Activated T-cell treated with anti-CD3 and anti-CD28 coated beads, Interleukin-2, amount 50 U/mL, for 48 hours (primary cell): ENCODE results near the gene CD177.
"Not testable (repeated sequence)": the region's sequence is repeated elsewhere in the genome, so short reads cannot be mapped to it uniquely, and the experiment has no call there.

Experiments used
- DNase-seq, 2 experiments: peaks; one replicate each; pipeline ENCODE4 v3.0.0-alpha.2; 2020

The CD177 gene

GRCh38 chr19:43332058-43332922 lies 21.2 kb upstream of the CD177 start:
- no peak for DNase-seq

- not testable (repeated sequence) for DNase-seq
These were observed 17.0 kb upstream of the CD177 start for GRCh38 chr19:43336508-43336907.

GRCh38 chr19:43337737-43338136 lies 15.7 kb upstream of the CD177 start:
- DNase-seq, result no peak

GRCh38 chr19:43338530-43338929 lies 15.0 kb upstream of the CD177 start:
- DNase-seq, result no peak

- not testable (repeated sequence) for DNase-seq
These were observed 14.1 kb upstream of the CD177 start for GRCh38 chr19:43339243-43339930.

- DNase-seq, result not testable (repeated sequence)
These were observed 13.4 kb upstream of the CD177 start for GRCh38 chr19:43340101-43340500.

- DNase-seq, result not testable (repeated sequence)
These were observed 12.4 kb upstream of the CD177 start for GRCh38 chr19:43341098-43341497.

GRCh38 chr19:43342104-43342503 lies 11.4 kb upstream of the CD177 start:
- DNase-seq, result not testable (repeated sequence)

GRCh38 chr19:43344347-43344925 lies 9.1 kb upstream of the CD177 start:
- DNase-seq, result not testable (repeated sequence)

GRCh38 chr19:43349813-43350212 lies 3.7 kb upstream of the CD177 start:
- not testable (repeated sequence) for DNase-seq

GRCh38 chr19:43351998-43352746 lies 1.3 kb upstream of the CD177 start:
- no peak for DNase-seq

- DNase-seq, result no peak
These were observed 780 bp downstream of the CD177 start for GRCh38 chr19:43354305-43354627.

GRCh38 chr19:43356749-43357148 lies 3.3 kb downstream of the CD177 start:
- DNase-seq, result not testable (repeated sequence)

GRCh38 chr19:43362179-43362578 lies 8.7 kb downstream of the CD177 start:
- no peak for DNase-seq

GRCh38 chr19:43362745-43363144 lies 9.3 kb downstream of the CD177 start:
- no peak for DNase-seq

GRCh38 chr19:43365677-43366076 lies 12.2 kb downstream of the CD177 start:
- not testable (repeated sequence) for DNase-seq

- DNase-seq, result no peak
These were observed 14.3 kb downstream of the CD177 start for GRCh38 chr19:43367822-43368221.

GRCh38 chr19:43368897-43369296 lies 15.4 kb downstream of the CD177 start:
- DNase-seq, result not testable (repeated sequence)

- DNase-seq, result no peak
These were observed 18.4 kb downstream of the CD177 start for GRCh38 chr19:43371909-43372308.

GRCh38 chr19:43372462-43372861 lies 19.0 kb downstream of the CD177 start:
- DNase-seq, result no peak

- DNase-seq, result not testable (repeated sequence)
These were observed 24.1 kb downstream of the CD177 start for GRCh38 chr19:43377624-43378023.

- no peak for DNase-seq
These were observed 26.5 kb downstream of the CD177 start for GRCh38 chr19:43380008-43380407.

GRCh38 chr19:43380771-43381386 lies 27.4 kb downstream of the CD177 start:
- no peak for DNase-seq
